Astrocyte (in vitro differentiated cells and primary cell): ENCODE data around the gene S100B. TPM values are rescaled to one million over a fixed set of nuclear protein-coding genes. Genes with fewer than 3 reads are reported as not detected.

Source experiments
- DNase-seq: peaks from one replicate; pipeline ENCODE4 v3.0.0-alpha.2; 2010; ENCODE audit warnings: low read depth
- FAIRE-seq: peaks from 2 replicates; lab custom pipeline; 2011; peaks lifted over from hg19 to GRCh38; lab: Jason Lieb, UNC
- H2AFZ ChIP-seq: 2 replicates; pipeline ENCODE4 v1.6.0; 2012; ENCODE audit warnings: low read depth, low read length, inconsistent platforms
- H3K27ac ChIP-seq: 2 replicates; pipeline ENCODE4 v1.5.1; 2011; ENCODE audit warnings: low read depth, low read length, inconsistent platforms
- H3K27me3 ChIP-seq: 2 replicates; pipeline ENCODE4 v1.6.0; 2011; ENCODE audit warnings: low read length, inconsistent platforms; ENCODE audit not compliant: insufficient read depth
- H3K36me3 ChIP-seq: 2 replicates; pipeline ENCODE4 v1.5.1; 2011; ENCODE audit warnings: low read length, inconsistent platforms; ENCODE audit not compliant: insufficient read depth
- H3K4me1 ChIP-seq: 2 replicates; pipeline ENCODE4 v1.5.1; 2011; ENCODE audit warnings: low read length, inconsistent platforms; ENCODE audit not compliant: insufficient read depth
- H3K4me2 ChIP-seq: 2 replicates; pipeline ENCODE4 v1.6.0; 2012; ENCODE audit warnings: low read length, inconsistent platforms
- H3K4me3 ChIP-seq: 2 replicates; pipeline ENCODE4 v1.5.1; 2011; ENCODE audit warnings: low read depth, mild to moderate bottlenecking, low read length, inconsistent platforms; ENCODE audit not compliant: insufficient read depth
- H3K79me2 ChIP-seq: 2 replicates; pipeline ENCODE4 v1.6.0; 2012; ENCODE audit warnings: mild to moderate bottlenecking, low read length, inconsistent platforms; ENCODE audit not compliant: insufficient read depth
- H3K9ac ChIP-seq: 2 replicates; pipeline ENCODE4 v1.6.0; 2012; ENCODE audit warnings: mild to moderate bottlenecking, low read length, inconsistent platforms
- H3K9me3 ChIP-seq: 2 replicates; pipeline ENCODE4 v1.5.1; 2012; ENCODE audit warnings: low read depth, mild to moderate bottlenecking, low read length, inconsistent platforms; ENCODE audit not compliant: insufficient read depth
- H4K20me1 ChIP-seq: 2 replicates; pipeline ENCODE4 v1.6.0; 2012; ENCODE audit warnings: low read length, inconsistent platforms; ENCODE audit not compliant: insufficient read depth
- H3K27ac Mint-ChIP-seq: one replicate; pipeline ENCODE4 v1.8.0; 2021; ENCODE audit warnings: mild to moderate bottlenecking, mixed read lengths; ENCODE audit not compliant: unreplicated experiment
- H3K27me3 Mint-ChIP-seq: one replicate; pipeline ENCODE4 v1.8.0; 2021; ENCODE audit warnings: low read depth, mixed read lengths; ENCODE audit not compliant: unreplicated experiment
- H3K36me3 Mint-ChIP-seq: one replicate; pipeline ENCODE4 v1.8.0; 2021; ENCODE audit warnings: low read depth, mixed read lengths; ENCODE audit not compliant: unreplicated experiment
- H3K4me1 Mint-ChIP-seq: one replicate; pipeline ENCODE4 v1.8.0; 2021; ENCODE audit warnings: low read depth, mixed read lengths; ENCODE audit not compliant: unreplicated experiment
- H3K4me3 Mint-ChIP-seq: one replicate; pipeline ENCODE4 v1.8.0; 2021; ENCODE audit warnings: mild to moderate bottlenecking, moderate library complexity, mixed read lengths; ENCODE audit not compliant: unreplicated experiment
- H3K9me3 Mint-ChIP-seq: one replicate; pipeline ENCODE4 v1.8.0; 2021; ENCODE audit warnings: mild to moderate bottlenecking, mixed read lengths; ENCODE audit not compliant: unreplicated experiment
- CTCF ChIP-seq: IDR thresholded peaks from 2 replicates; pipeline ENCODE4 v1.5.1; 2011; ENCODE audit warnings: low read depth, mild to moderate bottlenecking, inconsistent platforms, low read length, moderate library complexity; ENCODE audit not compliant: insufficient read depth
- EZH2 ChIP-seq: IDR thresholded peaks from 2 replicates; pipeline ENCODE4 v1.6.1; 2012; ENCODE audit warnings: mild to moderate bottlenecking, low read length, inconsistent platforms; ENCODE audit not compliant: insufficient read depth
- total RNA-seq: library from RNA; stranded (reverse); gene quantifications from 2 replicates; pipeline ENCODE4 v1.2.1, GENCODE V29; 2021

The S100B gene
- total RNA-seq, 1 donor from 2014 or later = 2.0 TPM

- no peaks in the 10 kb centered on the region for H3K9me3 ChIP-seq
- H2AFZ ChIP-seq = no peak overlapping the region
- H3K9ac ChIP-seq = no peak overlapping the region
- TF ChIP-seq EZH2 (no peak), CTCF (no peak)
- Mint-ChIP-seq H3K27ac (no peak overlapping the region), H3K4me1 (no peaks in the 10 kb centered on the region), H3K27me3 (no peaks in the 10 kb centered on the region), H3K9me3 (no peaks in the 10 kb centered on the region), H3K36me3 (peaks cover 19% of the 10 kb centered on the region), H3K4me3 (no peak overlapping the region)
- H3K4me2 ChIP-seq = no peak overlapping the region
- H4K20me1 ChIP-seq = no peaks in the 10 kb centered on the region
- H3K4me3 ChIP-seq = no peak overlapping the region
- peaks cover 22% of the 10 kb centered on the region for H3K36me3 ChIP-seq
- H3K79me2 ChIP-seq = no peaks in the 10 kb centered on the region
- no peak for FAIRE-seq
- DNase-seq = no peak
- H3K27me3 ChIP-seq = no peaks in the 10 kb centered on the region
- H3K4me1 ChIP-seq = no peaks in the 10 kb centered on the region
- no peak overlapping the region for H3K27ac ChIP-seq
These were observed 53.1 kb downstream of the S100B start for GRCh38 chr21:46551636-46552241.

DNA sequence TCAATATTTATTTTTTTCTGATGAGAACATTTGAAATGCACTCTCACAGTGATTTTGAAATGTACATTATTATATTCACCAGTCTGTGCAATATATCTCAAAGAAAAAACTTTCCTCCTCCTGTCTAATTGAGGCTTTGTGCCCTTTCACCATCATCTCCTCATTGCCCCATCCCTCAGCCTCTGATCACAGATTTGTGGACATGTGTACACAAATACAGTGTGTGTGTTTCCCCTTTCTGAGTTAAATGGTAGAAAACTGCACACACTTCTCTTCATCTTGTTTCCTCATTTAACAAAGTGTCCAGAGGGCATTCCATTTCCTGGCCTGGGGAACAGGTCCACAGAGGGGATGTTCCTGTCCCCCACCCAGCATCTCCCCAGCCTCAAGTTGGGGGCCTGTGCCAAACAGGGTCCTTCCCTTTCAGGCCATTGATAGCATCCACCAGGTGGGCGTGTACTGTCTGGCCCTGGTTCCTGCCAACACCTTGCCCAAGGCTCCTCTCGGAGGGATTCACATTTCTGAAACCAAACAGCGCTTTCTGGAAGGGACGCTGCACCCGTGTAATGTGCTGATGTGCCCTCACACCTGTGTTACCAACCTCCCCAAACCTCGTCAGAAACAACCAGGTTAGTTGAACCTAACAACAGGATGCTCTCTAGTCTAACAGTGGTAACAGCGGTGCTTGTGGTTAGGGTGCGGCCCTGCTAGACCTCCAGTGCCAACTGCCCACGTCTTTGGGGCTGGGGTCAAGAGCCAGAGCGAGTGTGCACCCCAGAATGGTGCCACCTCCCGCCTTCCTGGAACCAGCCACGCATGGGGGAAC is 54.6 kb downstream of the S100B start:
- Histone ChIP-seq H3K4me3 (no peak overlapping the region), H3K4me1 (no peaks in the 10 kb centered on the region), H3K9ac (no peak overlapping the region), H3K36me3 (peaks cover 20% of the 10 kb centered on the region), H2AFZ (no peak overlapping the region), H3K79me2 (no peaks in the 10 kb centered on the region), H3K27ac (no peak overlapping the region), H4K20me1 (no peaks in the 10 kb centered on the region), H3K27me3 (no peaks in the 10 kb centered on the region), H3K4me2 (no peak overlapping the region), H3K9me3 (no peaks in the 10 kb centered on the region)
- Mint-ChIP-seq H3K27me3 (no peaks in the 10 kb centered on the region), H3K9me3 (no peaks in the 10 kb centered on the region), H3K27ac (no peak overlapping the region), H3K36me3 (peaks cover 18% of the 10 kb centered on the region), H3K4me1 (no peaks in the 10 kb centered on the region), H3K4me3 (no peak overlapping the region)
- FAIRE-seq (no peak), DNase-seq (no peak)
- no peak for TF ChIP-seq CTCF
- no peak for TF ChIP-seq EZH2

DNA sequence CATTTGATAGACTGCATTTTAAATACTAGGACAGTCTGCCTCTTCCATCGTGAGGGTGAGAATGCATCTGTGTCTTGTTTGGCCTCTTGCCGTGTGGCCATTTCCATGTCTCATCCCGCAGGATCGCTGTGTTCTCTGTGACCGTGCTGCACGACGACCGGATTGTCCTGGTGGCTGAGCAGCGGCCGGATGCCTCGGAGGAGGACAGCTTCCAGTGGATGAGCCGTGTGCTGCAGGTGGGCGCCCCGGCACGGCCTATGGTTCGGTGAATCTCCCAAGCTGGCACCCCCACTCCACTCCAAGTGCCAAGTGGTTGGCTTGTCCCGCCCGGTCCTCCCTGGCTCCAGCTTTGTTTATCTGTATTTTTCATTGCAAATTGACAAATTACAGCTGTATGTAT is 55.2 kb downstream of the S100B start:
- H3K27ac ChIP-seq = no peak overlapping the region
- H4K20me1 ChIP-seq = no peaks in the 10 kb centered on the region
- Mint-ChIP-seq H3K36me3 (peaks cover 20% of the 10 kb centered on the region), H3K27ac (no peak overlapping the region), H3K4me1 (no peaks in the 10 kb centered on the region), H3K27me3 (no peaks in the 10 kb centered on the region), H3K9me3 (no peaks in the 10 kb centered on the region), H3K4me3 (no peak overlapping the region)
- H3K4me2 ChIP-seq = no peak overlapping the region
- H3K4me3 ChIP-seq = no peak overlapping the region
- H3K79me2 ChIP-seq = no peaks in the 10 kb centered on the region
- peaks cover 23% of the 10 kb centered on the region for H3K36me3 ChIP-seq
- no peak for FAIRE-seq
- no peaks in the 10 kb centered on the region for H3K27me3 ChIP-seq
- H3K4me1 ChIP-seq = no peaks in the 10 kb centered on the region
- no peak for DNase-seq
- H3K9ac ChIP-seq = no peak overlapping the region
- no peak overlapping the region for H2AFZ ChIP-seq
- no peaks in the 10 kb centered on the region for H3K9me3 ChIP-seq
- TF ChIP-seq EZH2 (no peak), CTCF (no peak)
